Lower lobe of right lung (tissue), 2 donors: ENCODE data around the gene MYOC. TPM values are rescaled to one million over a fixed set of nuclear protein-coding genes. Genes with fewer than 3 reads are reported as not detected.
A peak's percentile ranks its signal among the peaks of the same experiment; 100 is the strongest.
"Not testable (repeated sequence)": the region's sequence is repeated elsewhere in the genome, so short reads cannot be mapped to it uniquely, and the experiment has no call there.

Experiments
- ATAC-seq, 2 donors: fragments of 200-7000 bp; cut with Tn5 transposase; one replicate each; pipeline ENCODE4 v1.9.1; 2020 to 2022; ENCODE audit warnings: mild to moderate bottlenecking in 2 of 2, moderate library complexity in 2 of 2
- DNase-seq: peaks from one replicate; pipeline ENCODE4 v3.0.0-alpha.2; 2020
- H3K27ac ChIP-seq: fragments of 200-600 bp; one replicate; pipeline ENCODE4 v1.8.0; 2022
- H3K27me3 ChIP-seq: fragments of 200-600 bp; one replicate; pipeline ENCODE4 v1.8.0; 2022; ENCODE audit warnings: low read depth
- H3K36me3 ChIP-seq: fragments of 200-600 bp; one replicate; pipeline ENCODE4 v1.8.0; 2022; ENCODE audit warnings: mild to moderate bottlenecking
- H3K4me1 ChIP-seq: fragments of 200-600 bp; one replicate; pipeline ENCODE4 v1.8.0; 2022
- H3K4me3 ChIP-seq: fragments of 200-600 bp; one replicate; pipeline ENCODE4 v1.8.0; 2022; ENCODE audit warnings: mild to moderate bottlenecking
- H3K9me3 ChIP-seq: fragments of 200-600 bp; one replicate; pipeline ENCODE4 v1.8.0; 2022
- intact Hi-C: fragments of 100-400 bp; cut with DNase I; formaldehyde crosslinking; loops from one replicate; pipeline ENCODE4 v1.11.0; 2022
- total RNA-seq: library from RNA; stranded (reverse); fragmentation: NEBNext Ultra II Directional; extraction: Animal tissue kit (Norgen Biotek cat#: 25700); gene quantifications from one replicate; pipeline ENCODE4 v1.2.1, GENCODE V29; 2021
- TF ChIP-seq, protein P1 (sequence below): fragments of 200-600 bp; IDR thresholded peaks from one replicate; pipeline ENCODE4 v1.8.0; 2022; ENCODE audit warnings: antibody characterized with exemption, mild to moderate bottlenecking
- donor health status: DM: no; HTN: yes; CAD: no; lungs with severe emphysema.

The MYOC gene
- total RNA-seq, 1 donor from 2014 or later, result 3.2 TPM

DNA sequence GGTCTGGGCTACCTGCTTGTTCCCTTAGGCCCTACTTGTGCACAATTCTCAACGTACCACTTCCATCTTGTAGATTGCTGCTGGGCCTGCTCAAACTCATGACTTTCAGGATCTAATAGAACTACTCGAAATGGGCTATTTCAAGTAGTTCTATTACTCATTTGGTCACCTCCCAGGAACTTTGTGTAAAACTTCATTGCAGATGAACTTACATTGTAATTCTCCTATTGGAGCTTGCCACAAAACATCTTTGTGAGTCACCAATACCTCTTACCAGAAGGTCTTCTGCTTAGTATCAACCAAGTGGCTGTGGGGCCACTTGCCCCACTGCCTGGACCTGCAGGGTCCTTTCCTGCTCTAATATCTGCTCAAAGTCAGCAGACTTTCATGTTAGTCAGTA is 41.2 kb downstream of the MYOC start:
- Histone ChIP-seq H3K9me3 (no peaks in the 10 kb centered on the region), H3K4me1 (no peaks in the 10 kb centered on the region), H3K36me3 (no peaks in the 10 kb centered on the region), H3K27ac (no peak overlapping the region), H3K4me3 (no peak overlapping the region), H3K27me3 (no peaks in the 10 kb centered on the region)
- intact Hi-C loops, result no loop called here
- no peak for ATAC-seq
- TF ChIP-seq, protein P1, sequence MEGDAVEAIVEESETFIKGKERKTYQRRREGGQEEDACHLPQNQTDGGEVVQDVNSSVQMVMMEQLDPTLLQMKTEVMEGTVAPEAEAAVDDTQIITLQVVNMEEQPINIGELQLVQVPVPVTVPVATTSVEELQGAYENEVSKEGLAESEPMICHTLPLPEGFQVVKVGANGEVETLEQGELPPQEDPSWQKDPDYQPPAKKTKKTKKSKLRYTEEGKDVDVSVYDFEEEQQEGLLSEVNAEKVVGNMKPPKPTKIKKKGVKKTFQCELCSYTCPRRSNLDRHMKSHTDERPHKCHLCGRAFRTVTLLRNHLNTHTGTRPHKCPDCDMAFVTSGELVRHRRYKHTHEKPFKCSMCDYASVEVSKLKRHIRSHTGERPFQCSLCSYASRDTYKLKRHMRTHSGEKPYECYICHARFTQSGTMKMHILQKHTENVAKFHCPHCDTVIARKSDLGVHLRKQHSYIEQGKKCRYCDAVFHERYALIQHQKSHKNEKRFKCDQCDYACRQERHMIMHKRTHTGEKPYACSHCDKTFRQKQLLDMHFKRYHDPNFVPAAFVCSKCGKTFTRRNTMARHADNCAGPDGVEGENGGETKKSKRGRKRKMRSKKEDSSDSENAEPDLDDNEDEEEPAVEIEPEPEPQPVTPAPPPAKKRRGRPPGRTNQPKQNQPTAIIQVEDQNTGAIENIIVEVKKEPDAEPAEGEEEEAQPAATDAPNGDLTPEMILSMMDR, result no peak
- no peak for DNase-seq

DNA sequence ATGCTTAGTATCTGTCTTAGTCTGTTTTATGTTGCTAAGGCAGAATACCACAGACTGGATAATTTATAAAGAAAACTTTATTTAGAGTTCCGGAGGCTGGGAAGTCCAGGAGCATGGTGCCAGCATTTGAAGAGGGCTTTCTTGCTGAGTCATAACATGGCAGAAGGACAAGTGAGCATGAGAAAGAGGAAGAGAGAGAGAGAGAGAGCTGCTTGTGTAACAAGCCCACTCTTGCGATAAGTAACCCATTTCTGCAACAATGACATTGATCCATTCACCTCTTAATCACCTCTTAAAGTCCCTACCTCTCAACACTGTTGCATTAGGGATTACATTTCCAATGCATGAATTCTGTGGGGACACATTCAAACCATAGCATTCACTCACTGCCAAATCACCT is 42.1 kb downstream of the MYOC start:
- H3K27me3 ChIP-seq, result no peaks in the 10 kb centered on the region
- DNase-seq (no peak), ATAC-seq (no peak)
- no peaks in the 10 kb centered on the region for H3K9me3 ChIP-seq
- TF ChIP-seq, protein P1, result no peak
- no peaks in the 10 kb centered on the region for H3K36me3 ChIP-seq
- no peaks in the 10 kb centered on the region for H3K4me1 ChIP-seq
- no peak overlapping the region for H3K4me3 ChIP-seq
- no peak overlapping the region for H3K27ac ChIP-seq
- intact Hi-C loops, result no loop called here

DNA sequence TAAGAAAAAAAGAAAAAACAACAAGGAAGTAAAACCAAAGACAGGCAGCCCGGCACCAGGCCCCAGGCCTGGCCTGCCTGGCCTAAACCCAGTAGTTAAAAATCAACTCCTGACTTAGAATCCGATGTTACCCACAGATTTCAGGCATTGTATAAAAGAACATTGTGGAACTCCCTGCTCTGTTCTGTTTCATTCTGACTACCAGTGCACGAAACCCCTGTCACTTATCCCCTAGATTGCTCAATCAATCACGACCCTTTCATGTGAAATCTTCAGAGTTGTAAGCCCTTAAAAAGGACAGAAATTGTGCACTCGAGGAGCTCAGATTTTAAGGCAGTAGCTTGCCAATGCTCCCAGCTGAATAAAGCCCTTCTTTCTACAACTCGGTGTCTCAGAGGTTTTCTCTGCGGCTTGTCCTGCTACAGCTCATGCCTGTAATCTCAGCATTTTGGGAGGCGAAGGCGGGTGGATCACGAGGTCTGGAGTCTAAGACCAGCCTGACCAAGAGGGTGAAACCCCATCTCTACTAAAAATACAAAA is 46.0 kb downstream of the MYOC start:
- TF ChIP-seq, protein P1, result no peak
- H3K27me3 ChIP-seq, result no peaks in the 10 kb centered on the region
- H3K27ac ChIP-seq, result no peak overlapping the region
- no peaks in the 10 kb centered on the region for H3K9me3 ChIP-seq
- no peak overlapping the region for H3K4me3 ChIP-seq
- no peaks in the 10 kb centered on the region for H3K36me3 ChIP-seq
- intact Hi-C loops, result no loop called here
- H3K4me1 ChIP-seq, result no peaks in the 10 kb centered on the region
- ATAC-seq (no peak), DNase-seq (no peak)

DNA sequence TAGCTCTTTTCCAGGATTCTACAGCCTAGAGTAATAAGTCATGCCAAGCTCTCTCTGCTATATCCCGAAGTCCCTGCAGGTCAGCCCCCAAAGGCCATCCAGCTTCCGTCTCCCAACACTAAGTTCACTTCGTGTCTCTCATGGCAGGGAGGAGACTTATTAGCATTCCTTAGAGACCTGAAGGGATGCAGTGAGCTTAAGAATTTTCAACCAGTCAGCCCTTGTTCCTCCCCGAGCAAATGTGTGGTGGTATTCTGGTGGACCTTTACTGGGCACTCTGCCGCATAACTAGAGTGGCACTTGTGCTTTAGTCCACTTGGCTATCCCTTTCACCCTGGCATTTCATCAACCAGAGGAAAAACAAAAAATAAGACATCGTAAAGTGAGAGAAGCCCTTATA is 49.4 kb downstream of the MYOC start:
- H3K27me3 ChIP-seq, intact Hi-C loops, H3K4me1 ChIP-seq, DNase-seq, H3K27ac ChIP-seq, ATAC-seq, H3K9me3 ChIP-seq, H3K4me3 ChIP-seq, H3K36me3 ChIP-seq: not testable (repeated sequence)

DNA sequence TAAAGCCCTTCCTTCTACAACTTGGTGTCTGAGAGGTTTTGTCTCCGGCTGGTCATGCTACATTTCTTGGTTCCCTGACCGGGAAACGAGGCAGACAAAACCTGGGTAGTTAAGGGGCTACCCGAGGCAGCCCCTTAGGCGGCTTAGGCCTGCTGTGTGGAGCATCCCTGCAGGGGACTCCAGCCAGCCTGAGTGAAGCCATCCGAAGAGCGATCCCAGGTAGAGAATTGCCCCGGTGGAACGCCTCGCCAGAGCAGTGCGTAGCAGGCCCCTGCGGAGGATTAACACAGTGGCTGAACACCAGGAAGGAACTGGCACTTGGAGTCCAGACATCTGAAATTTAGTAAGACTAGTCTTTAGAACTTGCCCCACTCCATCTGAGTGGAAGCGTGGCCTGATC is 51.6 kb downstream of the MYOC start:
- intact Hi-C loops, result no loop called here
- H3K27me3 ChIP-seq, result no peaks in the 10 kb centered on the region
- DNase-seq (no peak), ATAC-seq (no peak)
- TF ChIP-seq, protein P1, result no peak
- H3K36me3 ChIP-seq, result no peaks in the 10 kb centered on the region
- no peak overlapping the region for H3K27ac ChIP-seq
- no peaks in the 10 kb centered on the region for H3K4me1 ChIP-seq
- H3K9me3 ChIP-seq, result no peaks in the 10 kb centered on the region
- no peak overlapping the region for H3K4me3 ChIP-seq

DNA sequence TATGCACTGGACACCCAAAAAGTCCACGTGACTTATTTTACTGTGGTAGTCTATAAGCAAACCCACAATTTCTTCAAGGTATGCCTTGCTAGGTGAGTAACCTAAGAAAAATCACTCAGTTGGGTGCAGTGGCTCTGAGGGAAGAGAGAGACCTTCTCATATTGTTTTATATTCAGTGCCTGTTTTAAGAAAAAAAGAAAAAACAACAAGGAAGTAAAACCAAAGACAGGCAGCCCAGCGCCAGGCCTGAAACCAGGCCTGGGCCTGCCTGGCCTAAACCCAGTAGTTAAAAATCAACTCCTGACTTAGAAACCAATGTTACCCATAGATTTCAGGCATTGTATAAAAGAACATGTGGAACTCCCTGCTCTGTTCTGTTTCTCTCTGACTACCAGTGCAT is 52.2 kb downstream of the MYOC start:
- H3K9me3 ChIP-seq, H3K27ac ChIP-seq, H3K4me1 ChIP-seq, H3K27me3 ChIP-seq, ATAC-seq, intact Hi-C loops, H3K4me3 ChIP-seq, DNase-seq, H3K36me3 ChIP-seq: not testable (repeated sequence)

DNA sequence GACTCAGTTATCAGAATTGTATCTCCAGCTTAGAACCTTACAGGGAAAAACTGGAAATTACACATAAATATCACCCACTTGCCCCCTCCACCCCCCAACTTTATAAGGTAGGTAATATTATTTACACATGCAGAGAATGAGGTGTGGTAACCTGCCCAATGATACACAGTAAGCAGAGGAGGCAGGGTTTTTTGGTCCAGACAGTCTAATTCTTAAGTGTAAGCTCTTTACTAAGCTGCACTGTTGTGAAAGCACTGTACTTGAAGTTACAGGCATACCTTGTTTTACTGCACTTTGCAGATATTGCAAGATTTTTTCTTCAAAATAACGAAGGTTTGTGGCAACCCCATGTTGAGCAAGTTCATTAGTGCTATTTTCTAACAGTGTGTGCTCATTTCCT is 55.3 kb downstream of the MYOC start:
- ATAC-seq (peak; percentile 32 to 67), DNase-seq (no peak)
- TF ChIP-seq, protein P1, result no peak
- Histone ChIP-seq H3K4me3 (no peak overlapping the region), H3K27ac (no peak overlapping the region), H3K9me3 (no peaks in the 10 kb centered on the region), H3K36me3 (peaks cover 28% of the 10 kb centered on the region), H3K27me3 (no peaks in the 10 kb centered on the region), H3K4me1 (no peaks in the 10 kb centered on the region)
- intact Hi-C loops, result no loop called here
